Renal cortex interstitium (tissue), 11 donors: ENCODE results near the gene HEXIM1. TPM values are rescaled to one million over a fixed set of nuclear protein-coding genes. Genes with fewer than 3 reads are reported as not detected.

Experiments
- DNase-seq, 11 donors: peaks; one replicate each; pipeline ENCODE4 v3.0.0-alpha.2; 2013; ENCODE audit warnings: low read depth in 9 of 11, low spot score in 4 of 11; ENCODE audit errors: extremely low read depth in 1 of 11
- polyA plus RNA-seq, 3 donors: library from polyadenylated mRNA; unstranded; fragments of 120-200 nt; gene quantifications; one replicate each; pipeline ENCODE4 v1.2.1, GENCODE V29; 2013; ENCODE audit not compliant: insufficient read length in 3 of 3

The HEXIM1 gene
- polyA plus RNA-seq, 3 donors, result 37.1 to 44.9 (median 44.4) TPM

GRCh38 chr17:45186801-45187354, 38.6 kb downstream of the HEXIM1 start:
- DNase-seq, result no peak

- DNase-seq, result no peak
Measured at GRCh38 chr17:45189009-45189408, 40.7 kb downstream of the HEXIM1 start.

GRCh38 chr17:45190503-45191255, 42.4 kb downstream of the HEXIM1 start:
- DNase-seq, result no peak

- DNase-seq, result no peak
Measured at GRCh38 chr17:45195424-45195823, 47.1 kb downstream of the HEXIM1 start.

- DNase-seq, result no peak
Measured at GRCh38 chr17:45197108-45197507, 48.8 kb downstream of the HEXIM1 start.

GRCh38 chr17:45197555-45198334, 49.5 kb downstream of the HEXIM1 start:
- peak; percentile 69 to 84 (median 75) for DNase-seq

- DNase-seq, result no peak
Measured at GRCh38 chr17:45200701-45201100, 52.4 kb downstream of the HEXIM1 start.

GRCh38 chr17:45201457-45201856, 53.2 kb downstream of the HEXIM1 start:
- DNase-seq, result no peak

Other genes with a start within 250 kb of the HEXIM1 start
- gene EFTUD2, start 249.0 kb upstream of the HEXIM1 start, polyA plus RNA-seq, result 100 to 1,000 TPM in 2 of 3 donors, 10 to 100 TPM in 1; 94.0 to 129 (median 113) TPM
- 1 to 10 TPM in 1 of 3 donors, under 1 TPM in 2; 0.35 to 3.6 (median 0.81) TPM for gene GFAP, start 233.0 kb upstream of the HEXIM1 start, polyA plus RNA-seq
- 10 to 100 TPM; 12.0 to 16.9 (median 15.8) TPM for gene KIF18B, start 200.7 kb upstream of the HEXIM1 start, polyA plus RNA-seq
- 1 to 10 TPM; 1.7 to 3.6 (median 3.2) TPM for gene C1QL1, start 180.2 kb upstream of the HEXIM1 start, polyA plus RNA-seq
- gene DCAKD, start 96.8 kb upstream of the HEXIM1 start, polyA plus RNA-seq, result 10 to 100 TPM; 47.9 to 56.6 (median 54.1) TPM
- gene NMT1, start 87.2 kb upstream of the HEXIM1 start, polyA plus RNA-seq, result 10 to 100 TPM; 67.7 to 82.3 (median 70.9) TPM
- gene PLCD3, start 16.0 kb upstream of the HEXIM1 start, polyA plus RNA-seq, result 10 to 100 TPM; 16.7 to 33.8 (median 29.1) TPM
- 10 to 100 TPM in 2 of 3 donors, 1 to 10 TPM in 1; 9.0 to 18.5 (median 11.0) TPM for gene ACBD4, start 12.8 kb upstream of the HEXIM1 start, polyA plus RNA-seq
- gene HEXIM2, start 13.4 kb downstream of the HEXIM1 start, polyA plus RNA-seq, result 10 to 100 TPM in 2 of 3 donors, 1 to 10 TPM in 1; 9.3 to 16.8 (median 14.3) TPM
- 10 to 100 TPM in 1 of 3 donors, 1 to 10 TPM in 2; 4.7 to 11.5 (median 6.5) TPM for gene FMNL1, start 73.4 kb downstream of the HEXIM1 start, polyA plus RNA-seq
- under 1 TPM; 0.20 to 0.42 (median 0.22) TPM for gene SPATA32, start 113.6 kb downstream of the HEXIM1 start, polyA plus RNA-seq
- 1 to 10 TPM; 4.5 to 7.7 (median 5.1) TPM for gene MAP3K14, start 168.5 kb downstream of the HEXIM1 start, polyA plus RNA-seq